IPS DF 6.9 (cell line): ENCODE measurements around the gene SLC38A3.
"Not testable (repeated sequence)": the region's sequence is repeated elsewhere in the genome, so short reads cannot be mapped to it uniquely, and the experiment has no call there.

ENCODE experiments used
- DNase-seq: peaks from one replicate; pipeline ENCODE4 v3.0.0-alpha.2; 2013; ENCODE audit warnings: low read depth, low spot score
- H3K27ac ChIP-seq: one replicate; pipeline ENCODE4 v1.5.1; 2013; ENCODE audit warnings: low read length, control low read depth
- H3K27me3 ChIP-seq: 2 replicates; pipeline ENCODE4 v1.6.1; 2013; ENCODE audit warnings: mild to moderate bottlenecking, low read length; ENCODE audit not compliant: control insufficient read depth, insufficient read depth
- H3K36me3 ChIP-seq: 2 replicates; pipeline ENCODE4 v1.6.1; 2013; ENCODE audit warnings: low read length; ENCODE audit not compliant: control insufficient read depth, insufficient read depth
- H3K4me1 ChIP-seq: 2 replicates; pipeline ENCODE4 v1.6.1; 2013; ENCODE audit warnings: low read length; ENCODE audit not compliant: control insufficient read depth, insufficient read depth
- H3K4me3 ChIP-seq: 2 replicates; pipeline ENCODE4 v1.5.1; 2013; ENCODE audit warnings: mild to moderate bottlenecking, low read length
- H3K9me3 ChIP-seq: 2 replicates; pipeline ENCODE4 v1.6.1; 2013; ENCODE audit warnings: low read length, inconsistent platforms; ENCODE audit not compliant: control insufficient read depth, insufficient read depth
- WGBS: extraction: QIAGEN DNeasy Blood & Tissue Kit; methylation state at CpG from one replicate; pipeline ENCODE4 v1.1.7; 2013; ENCODE audit warnings: mixed read lengths, missing lambda C conversion rate; ENCODE audit not compliant: insufficient read length, insufficient coverage; 5-methylcytosine and 5-hydroxymethylcytosine counted together

The SLC38A3 gene

DNA sequence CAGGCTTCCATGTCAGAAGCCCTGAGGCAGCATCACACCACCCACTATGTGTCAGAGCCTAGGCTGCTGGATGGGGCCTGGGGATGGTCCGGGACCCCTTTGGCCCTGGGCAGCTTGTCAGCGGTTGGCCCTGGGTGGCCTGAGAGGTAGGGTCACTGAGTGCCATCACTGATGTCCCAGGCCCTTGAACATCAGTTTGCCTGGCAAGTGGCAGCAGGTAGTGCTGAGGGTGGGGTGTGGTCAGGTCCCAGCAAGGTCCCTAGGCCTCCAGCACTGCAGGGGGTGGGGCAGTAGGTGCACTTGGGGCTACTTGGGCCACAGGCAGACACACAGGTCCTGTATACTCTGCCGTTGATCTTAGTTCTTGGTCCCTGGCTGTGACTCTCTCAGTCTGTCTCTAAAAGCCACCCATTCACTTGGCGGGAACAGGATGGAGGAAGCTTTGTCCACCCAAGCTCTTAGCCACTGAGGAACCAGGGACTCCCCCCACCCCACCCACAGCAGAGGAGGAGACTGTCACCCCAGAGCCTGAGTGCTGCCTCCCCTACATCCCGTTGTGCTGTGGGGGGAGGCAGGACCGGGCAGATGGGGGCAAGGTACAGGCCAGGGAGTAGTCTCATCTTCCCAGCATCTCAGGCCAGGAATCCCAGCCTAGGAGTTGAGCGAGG lies 36.8 kb downstream of the SLC38A3 start:
- no peak for DNase-seq
- no peaks in the 10 kb centered on the region for H3K9me3 ChIP-seq
- WGBS: no CpG with 5 or more reads among the region's 7 CpGs
- no peaks in the 10 kb centered on the region for H3K36me3 ChIP-seq
- no peak overlapping the region for H3K4me3 ChIP-seq
- no peaks in the 10 kb centered on the region for H3K27me3 ChIP-seq
- H3K27ac ChIP-seq: no peak overlapping the region
- peaks cover 30% of the 10 kb centered on the region for H3K4me1 ChIP-seq

- H3K4me1 ChIP-seq: peaks cover 30% of the 10 kb centered on the region
- no peak overlapping the region for H3K4me3 ChIP-seq
- no peaks in the 10 kb centered on the region for H3K27me3 ChIP-seq
- no peaks in the 10 kb centered on the region for H3K36me3 ChIP-seq
- no peaks in the 10 kb centered on the region for H3K9me3 ChIP-seq
- WGBS: no CpG with 5 or more reads among the region's 3 CpGs
- DNase-seq: no peak
- H3K27ac ChIP-seq: no peak overlapping the region
These were observed 37.3 kb downstream of the SLC38A3 start for GRCh38 chr3:50242381-50242770.

GRCh38 chr3:50242851-50243542 lies 37.9 kb downstream of the SLC38A3 start:
- no peak overlapping the region for H3K27ac ChIP-seq
- H3K36me3 ChIP-seq: no peaks in the 10 kb centered on the region
- no peaks in the 10 kb centered on the region for H3K27me3 ChIP-seq
- H3K4me3 ChIP-seq: no peak overlapping the region
- H3K9me3 ChIP-seq: no peaks in the 10 kb centered on the region
- no peak for DNase-seq
- no CpG with 5 or more reads among the region's 14 CpGs for WGBS
- H3K4me1 ChIP-seq: peaks cover 30% of the 10 kb centered on the region

GRCh38 chr3:50243543-50243895 lies 38.4 kb downstream of the SLC38A3 start:
- H3K9me3 ChIP-seq: no peaks in the 10 kb centered on the region
- no peak for DNase-seq
- H3K4me3 ChIP-seq: no peak overlapping the region
- H3K27ac ChIP-seq: no peak overlapping the region
- H3K36me3 ChIP-seq: no peaks in the 10 kb centered on the region
- H3K4me1 ChIP-seq: peaks cover 27% of the 10 kb centered on the region
- no peaks in the 10 kb centered on the region for H3K27me3 ChIP-seq
- no CpG with 5 or more reads among the region's 4 CpGs for WGBS

DNA sequence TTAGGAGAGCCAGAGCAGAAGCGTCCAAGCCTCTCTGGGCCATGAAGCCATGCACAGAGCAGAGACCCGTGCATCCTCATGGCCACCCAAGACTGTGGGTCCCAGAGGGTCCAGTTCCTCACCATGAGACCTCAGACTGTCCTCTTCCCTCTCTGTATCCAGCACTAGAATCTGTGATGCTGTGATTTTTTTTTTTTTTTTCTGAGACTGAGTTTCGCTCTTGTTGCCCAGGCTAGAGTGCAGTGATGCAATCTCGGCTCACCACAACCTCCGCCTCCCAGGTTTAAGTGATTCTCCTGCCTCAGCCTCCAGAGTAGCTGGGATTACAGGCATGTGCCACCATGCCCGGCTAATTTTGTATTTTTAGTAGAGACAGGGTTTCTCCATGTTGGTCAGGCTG lies 39.7 kb downstream of the SLC38A3 start:
- not testable (repeated sequence) for H3K9me3 ChIP-seq, H3K36me3 ChIP-seq, H3K4me3 ChIP-seq, H3K27ac ChIP-seq, DNase-seq, H3K27me3 ChIP-seq
- WGBS: no CpG with 5 or more reads among the region's 6 CpGs
- H3K4me1 ChIP-seq: peaks cover 23% of the 10 kb centered on the region

DNA sequence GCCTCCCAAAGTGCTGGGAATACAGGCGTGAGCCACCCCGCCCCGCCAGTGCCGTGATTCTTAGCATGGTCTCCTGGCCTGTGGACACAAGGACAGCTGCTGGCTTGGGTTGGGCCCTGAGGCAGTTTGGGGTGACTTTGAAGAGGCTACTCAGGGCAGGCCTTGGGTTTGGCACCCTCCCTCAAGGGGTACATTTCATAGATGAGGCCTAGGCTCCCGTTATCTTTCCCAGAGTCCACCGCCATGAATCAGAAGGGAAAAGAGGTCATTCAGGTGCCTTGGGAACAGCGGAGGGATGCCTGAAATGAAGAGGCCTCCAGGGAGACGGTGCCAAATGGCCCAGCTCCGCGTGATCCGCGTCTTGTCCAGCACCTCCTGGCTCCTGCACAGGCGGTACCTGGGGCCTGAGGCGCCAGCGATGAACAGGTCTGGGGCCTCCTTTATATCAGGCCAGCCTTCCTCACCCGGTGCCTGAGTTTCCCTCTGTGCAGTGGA lies 40.2 kb downstream of the SLC38A3 start:
- Histone ChIP-seq H3K36me3 (peaks cover 5% of the 10 kb centered on the region; the same call in 1 of the 2 replicates), H3K27me3 (no peaks in the 10 kb centered on the region), H3K4me1 (peaks cover 23% of the 10 kb centered on the region), H3K9me3 (no peaks in the 10 kb centered on the region), H3K4me3 (no peak overlapping the region), H3K27ac (no peak overlapping the region)
- no peak for DNase-seq
- WGBS: no CpG with 5 or more reads among the region's 16 CpGs

- no peaks in the 10 kb centered on the region for H3K27me3 ChIP-seq
- peaks cover 5% of the 10 kb centered on the region; the same call in 1 of the 2 replicates for H3K36me3 ChIP-seq
- no peak for DNase-seq
- no peaks in the 10 kb centered on the region for H3K9me3 ChIP-seq
- H3K4me1 ChIP-seq: peaks cover 22% of the 10 kb centered on the region
- no CpG with 5 or more reads among the region's 25 CpGs for WGBS
- no peak overlapping the region for H3K27ac ChIP-seq
- H3K4me3 ChIP-seq: no peak overlapping the region
These were observed 40.9 kb downstream of the SLC38A3 start for GRCh38 chr3:50245831-50246516.

DNA sequence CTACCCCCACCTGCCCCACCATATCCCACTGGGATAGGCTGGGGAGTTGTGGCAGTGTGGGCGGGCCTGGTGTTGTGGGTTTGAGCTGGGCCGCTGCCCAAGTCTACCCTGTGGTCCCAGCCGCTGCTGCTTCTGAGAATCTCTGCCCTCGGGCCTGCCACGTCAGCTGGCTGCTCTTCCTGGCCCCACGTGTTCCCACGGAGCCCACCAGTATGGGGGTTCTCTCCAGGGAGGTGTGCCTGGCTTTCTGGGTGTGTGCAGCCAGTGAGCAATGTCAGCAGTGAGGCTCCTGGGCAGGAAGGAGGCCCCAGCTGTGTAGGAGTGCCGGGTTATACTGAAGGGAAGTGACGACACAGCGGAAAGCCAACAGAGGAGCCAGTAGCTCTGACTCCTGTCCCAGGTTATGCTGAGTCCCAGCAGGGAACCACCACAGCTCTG lies 41.5 kb downstream of the SLC38A3 start:
- no CpG with 5 or more reads among the region's 10 CpGs for WGBS
- Histone ChIP-seq H3K27ac (no peak overlapping the region), H3K27me3 (no peaks in the 10 kb centered on the region), H3K4me1 (peaks cover 20% of the 10 kb centered on the region), H3K9me3 (no peaks in the 10 kb centered on the region), H3K36me3 (peaks cover 8% of the 10 kb centered on the region; the same call in 1 of the 2 replicates), H3K4me3 (no peak overlapping the region)
- no peak for DNase-seq

GRCh38 chr3:50248387-50248786 lies 43.3 kb downstream of the SLC38A3 start:
- H3K36me3 ChIP-seq: peaks cover 17% of the 10 kb centered on the region
- no peaks in the 10 kb centered on the region for H3K9me3 ChIP-seq
- H3K4me3 ChIP-seq: no peak overlapping the region
- WGBS: no CpG with 5 or more reads among the region's 3 CpGs
- peaks cover 7% of the 10 kb centered on the region for H3K4me1 ChIP-seq
- H3K27me3 ChIP-seq: no peaks in the 10 kb centered on the region
- DNase-seq: no peak
- H3K27ac ChIP-seq: no peak overlapping the region

DNA sequence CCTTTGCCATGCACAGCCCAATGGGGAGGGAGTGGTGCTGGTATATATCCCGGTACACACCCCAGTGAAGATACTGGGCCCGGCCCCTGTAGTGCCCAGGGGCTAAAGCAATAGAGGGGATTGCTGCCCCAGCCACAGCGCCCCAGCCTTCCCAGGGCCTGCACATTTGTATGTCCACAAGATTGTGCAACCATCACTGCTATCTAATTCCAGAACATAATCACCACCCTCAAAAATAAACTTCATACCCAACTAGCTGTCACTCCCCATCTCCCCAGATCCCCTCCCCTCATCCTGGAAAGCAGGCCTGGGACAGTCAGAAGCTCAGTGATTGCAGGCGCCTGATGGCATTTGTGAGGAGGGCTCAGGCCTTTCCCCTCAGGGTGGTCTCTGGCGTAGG lies 44.4 kb downstream of the SLC38A3 start:
- Histone ChIP-seq H3K27me3 (no peaks in the 10 kb centered on the region), H3K4me1 (peaks cover 7% of the 10 kb centered on the region), H3K4me3 (no peak overlapping the region), H3K36me3 (peaks cover 17% of the 10 kb centered on the region), H3K27ac (no peak overlapping the region), H3K9me3 (no peaks in the 10 kb centered on the region)
- no CpG with 5 or more reads among the region's 5 CpGs for WGBS
- no peak for DNase-seq
